ENCODE measurements around the gene AIF1L.

AIF1L gene

DNA sequence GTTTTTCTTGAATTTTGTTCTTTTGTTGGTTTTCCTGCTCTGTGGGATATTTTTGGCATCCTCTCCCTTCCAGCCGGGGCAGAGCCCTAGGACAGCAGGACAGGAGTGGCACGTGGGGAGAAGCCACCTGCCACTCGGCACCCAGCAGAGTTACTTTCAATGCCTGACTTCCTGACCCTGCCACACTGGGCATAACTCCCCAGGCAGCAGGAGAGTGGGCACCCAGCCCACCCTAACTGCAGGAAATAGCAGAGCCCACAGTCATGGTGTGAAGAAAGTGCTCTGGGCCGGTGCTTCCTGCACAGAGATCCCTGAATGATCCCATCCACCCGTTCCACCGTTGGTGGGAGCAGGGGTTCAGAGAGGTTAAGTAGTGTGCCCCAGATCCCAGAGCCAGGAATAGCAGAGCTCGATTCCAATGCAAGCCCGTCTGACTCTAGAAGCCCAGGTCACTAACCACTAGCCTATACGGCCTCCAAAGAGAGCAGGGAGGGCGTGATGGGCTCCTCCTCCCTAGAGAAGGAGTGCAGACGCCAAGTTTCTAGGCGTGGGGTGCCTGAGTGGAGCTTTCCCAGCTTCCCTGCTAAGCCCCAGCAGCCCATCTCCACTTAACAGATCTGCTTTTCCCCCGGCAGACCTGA, 20.9 kb downstream of the AIF1L start:
- no peak for DNase-seq (ENCODE audit: extremely low read depth, insufficient read length)
- no peaks in the 10 kb centered on the region for H3K36me3 ChIP-seq (ENCODE audit: control insufficient read depth, insufficient read depth, low read length)
- H3K4me3 ChIP-seq (replicated peaks; ENCODE audit: low read depth, low read length) = no peak overlapping the region
- peaks cover 3% of the 10 kb centered on the region for H3K27me3 ChIP-seq (replicated peaks; ENCODE audit: control insufficient read depth, insufficient read depth, low read length)
- no peak for TF ChIP-seq CTCF (IDR thresholded peaks at IDR 0.05; ENCODE audit: insufficient read depth, low read length, poor library complexity, severe bottlenecking)

- no peak overlapping the region for H3K4me3 ChIP-seq (replicated peaks; ENCODE audit: low read depth, low read length)
- no peak for TF ChIP-seq CTCF (IDR thresholded peaks at IDR 0.05; ENCODE audit: insufficient read depth, low read length, poor library complexity, severe bottlenecking)
These were observed 21.4 kb downstream of the AIF1L start for GRCh38 chr9:131117762-131118145.

DNA sequence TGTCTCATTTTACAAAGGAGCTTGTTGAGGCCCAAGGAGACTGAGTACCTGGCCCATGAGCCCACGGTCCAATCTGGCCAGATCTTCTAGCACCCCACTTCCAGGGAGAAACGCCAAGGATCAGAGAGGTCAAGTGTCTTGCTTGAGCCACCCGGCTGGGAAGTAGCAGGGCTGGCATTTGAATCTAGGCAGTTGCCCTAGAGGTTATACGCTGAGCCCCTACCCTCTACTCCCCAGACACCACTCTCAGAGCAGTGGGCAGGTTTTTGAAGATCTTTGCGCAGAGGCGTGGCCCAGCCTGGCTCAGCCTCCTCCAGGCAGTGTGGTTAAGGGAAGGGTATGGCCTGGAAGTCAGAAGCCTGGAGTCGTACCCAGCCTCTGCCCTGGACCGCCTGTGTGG, 23.3 kb downstream of the AIF1L start:
- no peak for DNase-seq (ENCODE audit: extremely low read depth, insufficient read length)
- Histone ChIP-seq H3K27me3 (replicated peaks; ENCODE audit: control insufficient read depth, insufficient read depth, low read length) (peaks cover 3% of the 10 kb centered on the region), H3K4me3 (replicated peaks; ENCODE audit: low read depth, low read length) (no peak overlapping the region), H3K36me3 (ENCODE audit: control insufficient read depth, insufficient read depth, low read length) (no peaks in the 10 kb centered on the region)
- no peak for TF ChIP-seq CTCF (IDR thresholded peaks at IDR 0.05; ENCODE audit: insufficient read depth, low read length, poor library complexity, severe bottlenecking)

More at GRCh38 chr9:131117762-131118145, 21.4 kb downstream of the AIF1L start:
- DNase-seq (ENCODE audit: extremely low read depth, insufficient read length) = no peak
- H3K27me3 ChIP-seq (replicated peaks; ENCODE audit: control insufficient read depth, insufficient read depth, low read length) = peaks cover 3% of the 10 kb centered on the region
- H3K36me3 ChIP-seq (ENCODE audit: control insufficient read depth, insufficient read depth, low read length) = no peaks in the 10 kb centered on the region

- Histone ChIP-seq H3K36me3 (ENCODE audit: control insufficient read depth, insufficient read depth, low read length) (no peaks in the 10 kb centered on the region), H3K27me3 (replicated peaks; ENCODE audit: control insufficient read depth, insufficient read depth, low read length) (peaks cover 3% of the 10 kb centered on the region), H3K4me3 (replicated peaks; ENCODE audit: low read depth, low read length) (no peak overlapping the region)
- no peak for TF ChIP-seq CTCF (IDR thresholded peaks at IDR 0.05; ENCODE audit: insufficient read depth, low read length, poor library complexity, severe bottlenecking)
- DNase-seq (ENCODE audit: extremely low read depth, insufficient read length) = no peak
These were observed 24.4 kb downstream of the AIF1L start for GRCh38 chr9:131120620-131121228.

DNA sequence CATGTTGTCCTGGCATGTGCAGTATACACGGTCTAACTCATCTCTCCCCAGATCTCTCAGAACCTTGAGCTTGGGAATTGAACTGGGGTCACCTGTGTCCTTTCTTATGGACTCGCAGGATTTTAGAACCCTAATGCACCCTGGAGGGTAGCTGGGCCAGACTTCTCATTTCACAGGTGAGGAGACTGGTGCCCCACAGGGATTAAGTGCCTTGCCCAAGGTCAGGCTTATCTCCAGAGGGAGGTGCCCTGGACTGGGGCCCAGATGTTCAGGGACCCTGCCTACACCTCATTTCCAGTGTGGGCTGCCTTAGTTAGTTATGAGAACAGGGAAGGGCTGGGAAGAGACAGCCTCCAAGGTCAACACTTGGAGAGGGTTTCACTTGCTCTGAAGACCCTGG, 25.0 kb downstream of the AIF1L start:
- DNase-seq (ENCODE audit: extremely low read depth, insufficient read length) = no peak
- Histone ChIP-seq H3K27me3 (replicated peaks; ENCODE audit: control insufficient read depth, insufficient read depth, low read length) (peaks cover 3% of the 10 kb centered on the region), H3K4me3 (replicated peaks; ENCODE audit: low read depth, low read length) (no peak overlapping the region), H3K36me3 (ENCODE audit: control insufficient read depth, insufficient read depth, low read length) (no peaks in the 10 kb centered on the region)
- TF ChIP-seq CTCF (IDR thresholded peaks at IDR 0.05; ENCODE audit: insufficient read depth, low read length, poor library complexity, severe bottlenecking) = no peak
